HL-60 (cell line): ENCODE measurements around the gene MYO16.

ENCODE experiments used
- DNase-seq, 2 experiments: peaks; one replicate each; pipeline ENCODE4 v3.0.0-alpha.2; 2010 to 2020; ENCODE audit warnings: low read depth in 1 of 2, low spot score in 1 of 2
- H3K27ac ChIP-seq: fragments of 250-450 bp; sonication (Bioruptor Pico); replicated peaks from 2 replicates; pipeline ENCODE4 v1.5.1; 2020; ENCODE audit warnings: mild to moderate bottlenecking, moderate library complexity
- H3K27me3 ChIP-seq: fragments of 250-450 bp; sonication (Bioruptor Pico); 2 replicates; pipeline ENCODE4 v1.5.1; 2021; ENCODE audit warnings: mild to moderate bottlenecking, moderate library complexity; ENCODE audit not compliant: insufficient read depth, poor library complexity, severe bottlenecking
- H3K4me3 ChIP-seq: replicated peaks from 2 replicates; pipeline ENCODE4 v1.5.1; 2011; ENCODE audit warnings: mild to moderate bottlenecking, control low read depth, low read length; ENCODE audit not compliant: insufficient read depth
- CTCF ChIP-seq: IDR thresholded peaks from one replicate; pipeline ENCODE4 v1.5.1; 2011; ENCODE audit warnings: low read length, control low read depth, inconsistent platforms; ENCODE audit not compliant: insufficient read depth
- GABPA ChIP-seq: IDR thresholded peaks from 2 replicates; pipeline ENCODE4 v1.6.1; 2012; ENCODE audit warnings: low read depth
- POLR2AphosphoS5 ChIP-seq: IDR thresholded peaks from 2 replicates; pipeline ENCODE4 v1.6.1; 2012; ENCODE audit warnings: low read depth
- REST ChIP-seq: IDR thresholded peaks from 2 replicates; pipeline ENCODE4 v1.6.1; 2012; ENCODE audit warnings: low read depth; ENCODE audit not compliant: insufficient replicate concordance
- SPI1 ChIP-seq: IDR thresholded peaks from 2 replicates; pipeline ENCODE4 v1.6.1; 2012; ENCODE audit warnings: low read depth, mild to moderate bottlenecking, borderline replicate concordance

MYO16 gene

GRCh38 chr13:109145631-109146030 lies 516.2 kb downstream of the MYO16 start:
- H3K4me3 ChIP-seq = no peak overlapping the region
- H3K27me3 ChIP-seq = no peaks in the 10 kb centered on the region
- no peak overlapping the region for H3K27ac ChIP-seq
- TF ChIP-seq SPI1 (no peak), CTCF (peak; percentile 63)
- DNase-seq = peak; percentile 15 to 70

- H3K27me3 ChIP-seq = no peaks in the 10 kb centered on the region
- TF ChIP-seq GABPA (no peak), POLR2AphosphoS5 (no peak), SPI1 (no peak), REST (no peak), CTCF (no peak)
- H3K27ac ChIP-seq = no peak overlapping the region
Observed at GRCh38 chr13:109146393-109146792, 517.0 kb downstream of the MYO16 start.

GRCh38 chr13:109146912-109147647 lies 517.7 kb downstream of the MYO16 start:
- TF ChIP-seq GABPA = no peak
- no peak for TF ChIP-seq CTCF
- TF ChIP-seq SPI1 = no peak
- no peak for TF ChIP-seq POLR2AphosphoS5
- no peak for TF ChIP-seq REST
- no peak for DNase-seq

More at GRCh38 chr13:109146393-109146792, 517.0 kb downstream of the MYO16 start:
- H3K4me3 ChIP-seq = no peak overlapping the region
- DNase-seq = no peak

GRCh38 chr13:109148243-109148642 lies 518.8 kb downstream of the MYO16 start:
- H3K27me3 ChIP-seq = no peaks in the 10 kb centered on the region
- TF ChIP-seq SPI1 (no peak), POLR2AphosphoS5 (no peak), REST (no peak), CTCF (no peak), GABPA (no peak)
- H3K4me3 ChIP-seq = no peak overlapping the region
- DNase-seq = no peak
- no peak overlapping the region for H3K27ac ChIP-seq

More at GRCh38 chr13:109146912-109147647, 517.7 kb downstream of the MYO16 start:
- Histone ChIP-seq H3K4me3 (no peak overlapping the region), H3K27ac (no peak overlapping the region), H3K27me3 (no peaks in the 10 kb centered on the region)
